Choroid plexus epithelial cell (primary cell): ENCODE results near the gene ZPBP.

Experiments used
- DNase-seq: peaks from one replicate; pipeline ENCODE4 v3.0.0-alpha.2; 2010; ENCODE audit warnings: low read depth
- H3K4me3 ChIP-seq: 2 replicates; pipeline ENCODE4 v1.5.1; 2011; ENCODE audit warnings: low read depth, mild to moderate bottlenecking, control low read depth, low read length, moderate library complexity
- CTCF ChIP-seq: conservative IDR thresholded peaks from 2 replicates; pipeline ENCODE4 v1.5.1; 2011; ENCODE audit warnings: low read depth, mild to moderate bottlenecking, control low read depth, inconsistent platforms, low read length, moderate library complexity

Gene ZPBP

DNA sequence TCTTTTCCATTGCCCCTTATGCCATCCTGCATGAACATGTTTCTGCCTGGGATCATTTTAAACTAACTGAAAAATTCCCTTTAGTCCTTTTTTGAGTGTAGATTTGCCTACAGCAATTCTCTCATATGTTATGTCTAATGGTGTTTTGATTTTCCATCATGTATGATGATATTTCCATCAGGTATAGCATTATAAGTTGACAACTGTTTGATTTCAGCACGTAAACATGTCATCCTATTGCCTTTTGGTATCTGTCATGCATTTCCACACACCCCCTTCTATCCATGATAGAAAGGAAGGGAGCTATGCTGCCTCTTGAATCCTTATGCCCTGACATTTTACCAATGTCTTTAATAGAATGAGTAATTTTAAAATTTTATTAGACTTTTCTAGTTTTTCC, 116.8 kb downstream of the ZPBP start:
- no peak overlapping the region for H3K4me3 ChIP-seq
- no peak for TF ChIP-seq CTCF
- DNase-seq = no peak

- no peak for DNase-seq
- no peak for TF ChIP-seq CTCF
- no peak overlapping the region for H3K4me3 ChIP-seq
Measured at GRCh38 chr7:49974035-49974434, 119.0 kb downstream of the ZPBP start.

DNA sequence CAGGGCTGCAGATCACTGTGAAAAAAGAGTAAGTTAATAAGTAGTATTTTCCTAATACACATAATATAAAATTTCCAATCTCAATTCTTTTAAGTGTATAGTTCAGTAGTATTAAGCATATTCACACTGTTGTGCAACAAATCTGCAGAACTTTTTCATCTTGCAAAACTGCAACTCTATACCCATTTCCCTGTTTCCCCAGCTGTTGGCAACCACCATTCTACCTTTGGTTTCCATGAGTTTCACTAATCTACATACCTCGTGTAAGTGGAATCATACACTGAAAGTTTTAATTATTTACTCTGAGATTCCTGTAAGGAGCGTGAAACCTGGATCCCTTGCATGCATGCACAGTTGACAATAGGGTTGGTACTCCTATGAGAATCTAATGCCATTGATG, 155.4 kb downstream of the ZPBP start:
- DNase-seq = no peak
- no peak for TF ChIP-seq CTCF
- H3K4me3 ChIP-seq = no peak overlapping the region

GRCh38 chr7:49931627-49932026, 161.4 kb downstream of the ZPBP start:
- DNase-seq = no peak
- TF ChIP-seq CTCF = no peak
- no peak overlapping the region for H3K4me3 ChIP-seq

GRCh38 chr7:49928787-49929186, 164.3 kb downstream of the ZPBP start:
- DNase-seq = no peak
- no peak for TF ChIP-seq CTCF

GRCh38 chr7:49927631-49928030, 165.4 kb downstream of the ZPBP start:
- no peak overlapping the region for H3K4me3 ChIP-seq
- no peak for DNase-seq
- no peak for TF ChIP-seq CTCF

More at GRCh38 chr7:49928787-49929186, 164.3 kb downstream of the ZPBP start:
- no peak overlapping the region for H3K4me3 ChIP-seq

DNA sequence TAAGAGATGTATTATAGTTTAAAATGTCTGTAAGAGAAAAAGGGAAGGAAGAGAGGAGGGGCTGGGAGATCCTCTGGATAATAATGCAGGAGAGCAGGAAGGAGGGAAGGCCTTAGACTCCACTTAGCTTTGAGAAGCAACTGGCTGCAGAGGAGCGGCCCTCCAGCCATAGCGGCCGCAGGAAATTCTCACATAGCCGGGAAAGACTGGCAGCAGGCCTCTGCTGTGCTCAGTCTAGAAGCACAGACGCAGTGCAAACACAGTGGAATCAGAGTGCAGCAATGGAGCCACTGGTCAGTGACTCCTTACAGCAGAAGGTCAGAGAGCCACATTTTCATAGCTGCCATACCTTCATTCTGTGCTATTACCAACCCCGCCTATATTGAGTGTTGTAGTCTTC, 166.3 kb downstream of the ZPBP start:
- no peak overlapping the region for H3K4me3 ChIP-seq
- no peak for TF ChIP-seq CTCF
- DNase-seq = no peak
